IPS-NIHi7 (cell line): Measurements from ENCODE around the gene PRR7.

Source experiments
- DNase-seq: peaks from one replicate; pipeline ENCODE4 v3.0.0; 2012; ENCODE audit warnings: mixed read lengths; ENCODE audit errors: extremely low spot score

Gene PRR7

DNA sequence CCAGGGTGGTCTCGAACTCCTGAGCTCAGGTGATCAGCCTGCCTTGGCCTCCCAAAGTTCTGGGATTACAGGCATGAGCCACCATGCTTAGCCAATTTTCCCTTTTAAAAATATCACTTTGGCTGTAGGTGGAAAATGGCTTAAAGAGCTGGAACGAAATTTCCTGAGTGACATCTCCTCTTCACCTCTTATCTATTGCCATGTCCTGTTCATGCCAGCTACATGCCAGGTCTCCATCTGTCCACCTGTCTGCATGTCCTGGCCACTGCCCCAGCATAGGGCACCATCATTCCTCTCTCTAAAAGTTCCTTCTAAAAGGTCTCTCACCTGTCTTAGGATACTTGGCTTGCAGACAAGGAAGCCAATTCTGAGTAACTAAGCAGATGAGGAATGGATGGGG is 22.9 kb upstream of the PRR7 start:
- DNase-seq = no peak

DNA sequence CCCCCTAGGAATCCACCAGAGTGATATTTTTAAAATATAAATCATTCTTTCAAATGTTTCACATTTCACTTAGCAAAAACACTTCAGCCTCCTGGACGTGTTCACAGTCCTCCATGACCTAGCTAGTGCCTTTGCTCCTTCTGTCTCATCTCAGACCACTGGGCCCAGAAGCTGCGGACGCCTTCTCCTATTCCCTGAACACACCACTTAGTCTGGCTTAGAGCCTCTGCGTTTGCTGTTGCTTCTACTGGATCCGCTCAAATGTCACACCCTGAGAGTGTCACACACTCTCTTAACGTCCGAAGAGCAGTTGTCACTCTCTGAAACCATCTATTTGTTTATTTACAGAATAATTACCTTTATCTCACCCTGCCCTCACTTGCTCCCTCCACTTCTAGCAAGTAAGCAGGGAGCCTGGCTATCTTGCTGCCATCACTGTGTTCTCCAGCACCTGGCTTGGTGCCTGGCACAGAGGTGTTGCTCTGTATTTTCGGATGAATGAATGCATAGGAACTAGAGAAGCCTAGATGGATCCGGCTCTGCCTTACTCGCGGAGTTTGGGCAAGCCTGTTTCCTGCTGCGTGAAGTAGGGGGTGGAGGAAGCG is 21.3 kb upstream of the PRR7 start:
- no peak for DNase-seq

DNA sequence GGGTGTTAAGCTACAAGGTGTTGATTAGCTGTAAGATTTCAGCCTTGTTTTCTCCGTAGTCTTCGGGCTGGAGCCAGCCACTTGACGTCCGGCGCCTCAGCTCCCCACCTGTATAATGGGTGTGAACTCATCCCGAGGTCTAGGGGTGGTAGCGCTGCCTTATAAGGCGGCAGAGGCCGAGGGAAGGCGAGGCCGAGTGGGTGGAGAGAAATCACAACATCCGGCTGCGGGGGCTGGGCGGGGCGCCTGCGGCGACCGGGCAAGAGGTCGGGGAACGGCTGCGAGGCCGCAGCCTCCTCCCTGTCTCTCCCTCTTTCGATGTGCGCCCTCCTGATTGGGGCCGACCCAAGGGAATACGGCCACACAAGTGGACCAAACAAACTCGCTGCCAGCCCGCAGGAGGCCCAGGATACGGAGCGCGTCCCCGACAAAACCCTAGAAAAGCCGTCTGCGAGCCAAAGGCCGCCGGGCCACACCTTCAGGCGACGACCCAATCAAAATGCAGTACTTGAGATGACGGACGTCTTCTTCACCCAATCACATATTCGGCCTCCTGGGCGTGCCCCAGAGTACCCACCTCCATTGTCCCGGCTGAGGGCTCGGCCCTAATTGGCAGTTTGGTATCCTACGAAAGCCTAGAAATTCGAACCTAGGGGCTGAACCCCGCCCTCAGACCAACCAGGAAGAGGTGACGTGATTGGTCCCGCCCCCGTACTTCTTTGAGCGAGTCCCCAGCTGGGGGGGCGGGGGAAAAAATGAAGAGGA is 20.6 kb upstream of the PRR7 start:
- peak; percentile 99 for DNase-seq

DNA sequence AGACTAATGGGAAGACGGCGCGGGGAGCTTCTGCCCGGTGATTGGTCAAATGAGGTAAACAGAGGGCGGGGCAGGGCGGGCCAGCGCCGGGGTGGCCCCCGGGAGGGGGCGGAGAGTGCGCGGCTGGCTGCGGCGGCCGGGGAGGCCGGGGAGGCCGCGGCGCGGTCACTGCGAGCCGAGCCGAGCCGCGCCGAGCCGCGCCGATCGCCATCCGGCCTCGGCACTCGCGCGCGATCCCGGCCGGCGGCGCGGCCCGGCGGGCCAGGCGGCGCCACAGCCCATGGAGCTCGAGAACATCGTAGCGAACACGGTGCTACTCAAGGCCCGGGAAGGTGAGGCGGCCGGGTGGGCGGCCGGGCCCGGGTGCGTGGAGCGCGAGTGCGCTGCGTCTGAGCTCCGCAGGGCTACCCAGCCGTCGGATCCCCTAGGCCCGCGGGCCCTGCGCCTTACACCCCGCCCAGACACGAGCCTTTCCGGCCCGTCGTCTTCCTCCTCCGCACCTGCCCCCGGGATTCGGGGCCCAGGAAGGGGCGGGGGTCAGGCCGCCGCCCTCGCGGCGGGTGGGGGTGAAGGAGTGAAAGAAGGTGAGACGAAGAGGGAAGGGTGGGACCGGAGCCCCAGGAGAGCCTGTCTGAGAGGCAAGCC is 19.9 kb upstream of the PRR7 start, which contains the start of gene GRK6:
GRK6 (plus strand) TSS at position 111 of the 645 bp plus-strand sequence; CDS start at position 281, 170 bp downstream.
- peak; percentile 98 for DNase-seq

DNA sequence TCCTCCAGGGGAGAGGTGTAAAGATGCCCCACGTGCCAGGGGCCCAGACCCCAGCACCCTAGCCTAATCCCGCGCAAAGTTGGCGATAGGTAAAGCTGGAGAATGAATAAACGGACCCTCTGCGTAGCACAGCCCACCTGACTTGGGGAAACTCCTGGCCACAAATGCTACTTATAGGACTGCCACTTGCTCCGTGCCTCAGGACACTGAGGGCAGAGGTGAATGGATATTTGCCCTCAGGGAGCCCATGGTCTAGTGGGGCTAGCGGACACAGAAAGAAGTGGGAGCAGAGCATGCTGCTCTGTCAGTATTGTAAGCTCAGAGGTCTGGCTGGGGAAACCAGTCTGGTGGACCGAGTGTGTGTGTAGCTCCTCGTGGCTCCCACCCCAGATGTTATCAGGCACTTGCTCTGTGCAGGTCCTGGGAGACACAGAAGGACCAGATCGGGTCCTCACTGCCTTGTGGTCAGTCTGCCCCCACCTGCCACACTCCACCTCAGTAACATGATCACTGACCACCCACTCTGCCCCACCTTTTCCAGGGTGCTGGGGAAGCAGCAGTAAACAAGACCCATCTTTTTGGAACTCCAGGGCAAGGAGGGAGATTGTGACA is 19.3 kb upstream of the PRR7 start:
- DNase-seq = no peak

DNA sequence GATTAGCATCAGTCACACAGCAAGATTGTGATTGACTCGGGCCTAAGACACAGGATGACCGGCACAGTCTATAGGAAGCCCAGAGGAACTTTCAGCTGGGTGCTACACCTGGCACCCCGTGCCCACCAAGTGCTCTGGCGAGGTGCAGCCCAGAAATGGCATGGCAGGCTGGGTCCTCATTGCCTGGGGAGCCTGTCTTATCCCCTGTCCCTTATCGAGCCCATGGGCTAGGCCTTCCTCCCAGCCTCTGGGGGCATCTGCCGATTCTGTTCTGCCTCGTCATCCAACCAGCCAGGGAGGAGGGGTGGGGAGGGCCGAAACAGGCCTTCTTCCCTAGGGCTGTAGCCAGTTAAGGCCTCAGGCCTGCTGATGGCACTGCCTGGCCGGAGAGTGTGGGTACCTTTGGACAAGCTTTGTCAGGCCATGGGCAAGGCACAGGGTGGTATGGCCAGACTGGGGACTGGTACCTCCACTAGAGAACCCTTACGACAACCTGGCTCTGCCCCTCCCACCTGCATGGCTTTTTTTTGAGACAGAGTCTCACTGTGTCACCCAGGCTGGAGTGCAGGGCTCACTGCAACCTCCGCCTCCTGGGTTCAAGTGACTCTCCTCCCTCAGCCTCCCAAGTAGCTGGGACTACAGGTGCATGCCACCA is 18.6 kb upstream of the PRR7 start:
- no peak for DNase-seq

DNA sequence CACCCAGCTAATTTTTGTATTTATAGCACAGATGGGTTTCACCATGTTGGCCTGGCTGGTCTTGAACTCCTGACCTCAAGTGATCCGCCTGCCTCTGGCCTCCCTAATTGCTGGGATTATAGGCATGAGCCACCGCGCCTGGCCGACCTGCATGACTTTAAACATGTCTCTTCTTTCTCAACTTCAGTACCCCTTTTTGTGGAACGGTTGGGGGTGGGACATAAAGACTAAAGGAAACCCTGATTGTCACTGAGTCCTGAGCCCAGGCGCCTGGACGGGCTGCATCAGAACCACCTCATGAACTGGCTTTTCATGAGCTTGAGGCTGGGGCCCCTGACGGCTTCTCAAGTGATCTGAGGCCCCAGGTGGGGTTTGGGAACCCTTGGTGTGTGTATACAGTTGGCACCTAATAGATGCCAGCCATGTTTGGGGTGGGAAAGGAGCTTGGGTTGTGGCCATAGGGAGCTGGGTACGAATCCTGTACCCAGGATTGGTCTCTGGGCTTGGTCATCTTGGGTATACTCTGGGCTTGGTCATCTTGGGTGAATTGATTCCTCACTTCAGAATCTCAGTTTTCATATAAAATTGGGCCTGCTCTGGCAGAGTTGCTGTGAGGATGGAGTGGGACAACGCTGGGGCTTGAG is 17.9 kb upstream of the PRR7 start:
- no peak for DNase-seq

DNA sequence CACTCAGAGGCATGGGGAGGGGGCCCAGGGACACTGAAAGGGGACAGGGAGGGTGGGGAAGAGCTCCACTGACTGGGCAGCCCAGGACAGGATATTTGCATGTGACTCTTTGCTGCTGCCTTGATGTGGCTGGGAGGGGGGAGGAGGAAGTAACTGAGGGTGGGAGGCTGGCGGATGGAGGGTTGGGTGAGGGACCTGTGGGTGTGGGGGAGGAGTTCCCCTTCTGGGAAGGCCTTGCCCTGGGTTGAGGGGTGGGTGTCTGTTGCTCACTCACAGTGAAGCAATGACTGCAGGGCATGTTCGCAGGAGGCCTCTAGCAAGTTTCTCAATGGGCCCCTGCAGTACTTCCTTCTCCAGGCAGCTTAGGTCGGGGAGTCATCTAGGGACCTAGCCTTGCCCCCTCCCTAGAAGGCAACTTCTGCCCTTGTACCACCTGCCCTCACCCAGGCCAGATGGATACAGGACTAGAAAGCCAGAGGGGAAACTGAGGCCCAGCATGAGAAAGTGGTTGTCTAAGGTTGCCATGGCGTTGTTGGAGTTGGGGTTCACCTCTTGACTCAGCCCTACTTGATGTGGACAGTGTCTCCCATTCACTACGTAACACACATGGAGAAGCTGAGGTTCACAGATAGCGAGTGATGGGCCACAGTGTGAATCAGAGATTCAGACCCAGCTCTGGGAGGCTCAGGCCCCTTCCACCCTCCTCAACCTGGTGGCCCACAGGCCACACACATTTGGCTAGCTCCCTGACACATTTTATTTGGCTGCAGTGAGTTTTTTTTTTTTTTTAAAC is 17.2 kb upstream of the PRR7 start:
- no peak for DNase-seq

DNA sequence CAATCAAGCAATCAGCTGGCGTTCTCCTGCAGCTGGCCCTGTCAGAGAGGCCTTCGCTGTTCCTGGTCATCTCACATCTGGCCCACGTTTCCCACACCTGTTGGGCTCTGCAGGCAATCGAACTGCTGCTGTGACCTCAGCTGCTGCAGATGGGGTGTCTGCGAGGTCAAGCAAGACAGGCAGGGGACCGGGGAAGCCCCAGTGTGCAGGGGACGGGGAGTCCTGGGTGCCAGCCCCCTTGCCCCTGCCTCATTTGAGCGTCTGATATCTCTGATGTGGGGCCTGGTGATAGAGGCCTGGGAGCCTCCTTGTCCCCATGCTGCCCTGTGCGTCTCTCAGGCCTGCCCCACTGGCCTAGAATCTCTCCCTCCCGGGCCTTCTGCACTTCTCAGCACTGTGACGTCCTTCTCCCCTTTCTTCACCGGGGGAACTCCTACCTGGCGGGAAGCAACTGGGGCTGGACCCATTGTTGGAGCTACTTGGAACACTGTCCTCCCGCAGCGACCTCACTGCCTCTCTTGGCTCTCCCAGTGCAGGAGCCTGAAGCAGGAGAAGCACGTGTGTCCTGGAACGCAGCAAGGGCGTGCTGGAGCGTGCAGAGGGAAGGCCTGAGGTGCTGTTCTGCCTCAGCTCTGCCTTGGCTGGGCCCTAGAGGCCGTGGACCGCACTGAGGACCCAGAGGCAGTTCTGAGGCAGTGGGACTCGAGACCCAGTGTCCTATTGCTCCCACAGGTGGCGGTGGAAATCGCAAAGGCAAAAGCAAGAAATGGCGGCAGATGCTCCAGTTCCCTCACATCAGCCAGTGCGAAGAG is 16.3 kb upstream of the PRR7 start:
- DNase-seq = no peak

DNA sequence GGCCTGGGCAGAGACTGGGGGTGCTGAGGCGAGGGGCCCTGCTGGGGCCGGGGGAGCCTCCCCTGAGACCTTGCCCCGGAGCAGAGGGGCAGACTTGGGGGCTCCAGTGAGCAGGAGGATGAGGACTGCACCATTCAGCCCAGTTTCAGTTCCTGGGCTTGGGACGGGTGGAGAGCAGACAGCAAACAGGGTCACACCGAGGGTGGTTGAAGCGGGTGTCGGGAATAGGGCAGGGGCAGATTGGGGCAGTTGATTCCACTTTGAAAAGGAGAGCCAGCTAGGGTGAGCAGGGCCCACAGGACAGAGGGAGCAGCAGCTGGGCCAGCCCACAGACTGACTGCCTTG is 15.7 kb upstream of the PRR7 start:
- DNase-seq = no peak

DNA sequence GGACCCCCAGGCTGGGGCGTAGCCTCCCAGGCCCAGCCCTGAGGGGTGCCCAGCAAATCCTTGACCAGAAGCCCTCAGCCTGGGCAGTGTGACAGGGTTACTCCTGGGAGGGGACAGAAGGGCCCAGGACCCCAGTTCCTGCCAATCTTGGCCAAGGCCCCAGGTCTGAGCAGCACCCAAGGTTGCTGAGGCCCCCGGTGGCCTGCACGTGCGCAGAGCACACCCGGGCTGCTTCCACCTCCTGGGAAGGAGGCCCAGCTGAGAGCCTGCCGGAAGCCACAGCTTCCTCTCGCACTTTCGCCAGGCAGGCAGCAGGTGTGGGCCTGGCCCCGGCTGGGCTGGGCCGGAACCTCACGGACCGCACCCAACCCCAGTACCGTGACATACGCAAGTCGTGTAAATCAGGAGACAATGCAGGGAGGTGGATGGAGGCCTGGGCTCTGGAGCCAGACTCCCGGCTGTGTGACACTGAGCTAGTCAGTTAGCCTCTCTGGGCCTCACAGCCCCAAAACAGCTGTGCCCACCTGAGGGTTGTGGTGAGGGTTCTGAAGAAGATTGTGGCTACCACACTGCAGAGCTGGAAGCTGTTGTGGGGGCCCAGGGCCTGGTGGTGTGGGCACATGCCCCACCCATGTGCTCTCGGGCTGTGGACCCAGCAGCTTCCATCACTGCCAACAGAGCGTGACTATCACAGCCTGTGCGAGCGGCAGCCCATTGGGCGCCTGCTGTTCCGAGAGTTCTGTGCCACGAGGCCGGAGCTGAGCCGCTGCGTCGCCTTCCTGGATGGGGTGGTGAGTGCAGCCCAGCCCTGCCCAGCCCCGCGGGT is 15.1 kb upstream of the PRR7 start:
- no peak for DNase-seq

DNA sequence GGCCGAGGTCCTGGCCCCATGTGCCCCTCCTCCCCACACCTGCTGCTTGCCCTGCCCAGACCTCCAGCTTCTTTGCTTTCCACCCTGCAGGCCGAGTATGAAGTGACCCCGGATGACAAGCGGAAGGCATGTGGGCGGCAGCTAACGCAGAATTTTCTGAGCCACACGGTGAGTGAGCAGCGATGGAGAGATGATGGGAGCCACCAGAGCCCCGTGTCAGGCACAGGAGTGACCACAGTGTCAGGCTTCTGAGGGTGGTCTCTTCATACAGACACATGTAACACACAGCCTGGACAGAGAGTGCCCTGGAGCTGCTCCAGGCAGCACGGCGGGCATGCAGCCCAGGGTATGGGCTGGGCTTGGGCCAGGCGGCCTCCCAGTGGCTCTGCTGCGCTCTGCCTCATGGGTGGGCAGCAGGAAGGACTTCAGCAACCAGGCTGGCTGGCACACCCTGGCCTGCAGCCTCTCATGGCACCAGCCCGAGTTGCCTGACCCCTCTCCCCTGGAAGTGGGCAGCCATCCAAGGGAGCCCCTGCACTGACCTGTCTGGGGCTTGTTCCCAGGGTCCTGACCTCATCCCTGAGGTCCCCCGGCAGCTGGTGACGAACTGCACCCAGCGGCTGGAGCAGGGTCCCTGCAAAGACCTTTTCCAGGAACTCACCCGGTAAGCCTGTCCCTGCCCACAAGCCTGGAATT is 14.3 kb upstream of the PRR7 start:
- DNase-seq = no peak

DNA sequence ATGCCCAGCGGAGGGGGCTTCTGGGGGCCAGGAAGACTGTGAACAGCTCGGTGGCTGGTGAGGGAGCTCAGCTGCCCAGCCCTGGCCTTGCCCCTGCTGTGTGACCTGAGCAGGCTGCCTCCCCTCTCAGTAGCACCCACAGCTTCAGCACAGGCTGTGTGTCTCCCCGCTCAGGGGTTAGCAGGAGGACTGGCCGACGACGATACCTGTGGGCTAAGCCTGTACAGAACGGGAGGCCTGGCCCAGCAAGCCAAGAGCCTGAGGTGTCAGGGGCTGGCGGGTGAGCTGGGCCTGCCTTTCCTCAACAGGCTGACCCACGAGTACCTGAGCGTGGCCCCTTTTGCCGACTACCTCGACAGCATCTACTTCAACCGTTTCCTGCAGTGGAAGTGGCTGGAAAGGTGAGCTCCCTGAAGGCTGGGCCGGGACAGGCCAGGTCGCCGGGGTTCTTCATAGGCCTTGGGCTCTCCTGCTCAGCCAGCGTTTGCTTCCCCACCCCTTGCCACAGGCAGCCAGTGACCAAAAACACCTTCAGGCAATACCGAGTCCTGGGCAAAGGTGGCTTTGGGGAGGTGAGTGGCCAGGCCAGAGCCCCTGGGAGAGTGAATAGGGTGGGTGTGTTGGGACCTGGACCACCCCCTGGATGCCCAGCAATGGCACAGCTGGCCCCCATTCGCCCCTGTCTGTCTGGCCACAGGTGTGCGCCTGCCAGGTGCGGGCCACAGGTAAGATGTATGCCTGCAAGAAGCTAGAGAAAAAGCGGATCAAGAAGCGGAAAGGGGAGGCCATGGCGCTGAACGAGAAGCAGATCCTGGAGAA is 13.6 kb upstream of the PRR7 start:
- DNase-seq = no peak

DNA sequence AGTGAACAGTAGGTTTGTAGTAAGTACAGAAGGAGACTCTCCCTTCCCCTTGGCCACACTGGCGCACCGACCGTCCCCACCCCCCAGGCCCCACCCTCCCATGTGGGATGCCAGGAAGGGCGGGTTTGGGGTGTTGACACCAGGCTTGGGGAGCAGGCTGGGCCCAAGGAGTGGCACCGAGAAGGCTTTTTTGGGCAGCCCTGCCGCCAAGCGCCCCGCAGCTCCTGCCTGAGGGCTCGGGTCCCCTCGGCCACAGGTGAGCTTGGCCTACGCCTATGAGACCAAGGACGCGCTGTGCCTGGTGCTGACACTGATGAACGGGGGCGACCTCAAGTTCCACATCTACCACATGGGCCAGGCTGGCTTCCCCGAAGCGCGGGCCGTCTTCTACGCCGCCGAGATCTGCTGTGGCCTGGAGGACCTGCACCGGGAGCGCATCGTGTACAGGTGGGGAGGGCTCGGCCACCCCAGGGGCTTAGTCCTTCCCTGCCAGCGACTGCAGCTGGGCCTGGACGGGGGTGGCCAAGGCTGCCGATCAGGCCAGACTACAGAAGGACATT is 12.9 kb upstream of the PRR7 start:
- no peak for DNase-seq

DNA sequence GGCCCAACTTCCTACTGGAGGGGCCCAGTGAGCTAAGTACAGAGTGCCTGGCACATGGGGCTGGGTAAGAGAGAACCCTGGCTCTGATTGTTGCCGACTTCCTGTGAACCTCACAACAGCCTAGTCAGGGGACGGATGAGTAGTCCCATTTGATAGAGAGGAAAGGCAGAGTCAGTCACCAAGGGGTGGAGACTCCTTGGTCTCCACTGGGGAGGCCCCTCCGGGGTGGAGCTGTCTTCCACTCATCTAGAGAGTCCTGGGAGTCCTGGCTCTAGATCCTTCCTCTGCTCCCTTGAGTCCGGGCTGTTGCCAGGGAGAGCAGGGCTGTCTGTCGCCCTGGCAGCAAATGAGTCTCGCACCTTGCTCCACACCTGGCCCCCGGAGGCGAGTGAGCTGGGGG is 12.2 kb upstream of the PRR7 start:
- no peak for DNase-seq

DNA sequence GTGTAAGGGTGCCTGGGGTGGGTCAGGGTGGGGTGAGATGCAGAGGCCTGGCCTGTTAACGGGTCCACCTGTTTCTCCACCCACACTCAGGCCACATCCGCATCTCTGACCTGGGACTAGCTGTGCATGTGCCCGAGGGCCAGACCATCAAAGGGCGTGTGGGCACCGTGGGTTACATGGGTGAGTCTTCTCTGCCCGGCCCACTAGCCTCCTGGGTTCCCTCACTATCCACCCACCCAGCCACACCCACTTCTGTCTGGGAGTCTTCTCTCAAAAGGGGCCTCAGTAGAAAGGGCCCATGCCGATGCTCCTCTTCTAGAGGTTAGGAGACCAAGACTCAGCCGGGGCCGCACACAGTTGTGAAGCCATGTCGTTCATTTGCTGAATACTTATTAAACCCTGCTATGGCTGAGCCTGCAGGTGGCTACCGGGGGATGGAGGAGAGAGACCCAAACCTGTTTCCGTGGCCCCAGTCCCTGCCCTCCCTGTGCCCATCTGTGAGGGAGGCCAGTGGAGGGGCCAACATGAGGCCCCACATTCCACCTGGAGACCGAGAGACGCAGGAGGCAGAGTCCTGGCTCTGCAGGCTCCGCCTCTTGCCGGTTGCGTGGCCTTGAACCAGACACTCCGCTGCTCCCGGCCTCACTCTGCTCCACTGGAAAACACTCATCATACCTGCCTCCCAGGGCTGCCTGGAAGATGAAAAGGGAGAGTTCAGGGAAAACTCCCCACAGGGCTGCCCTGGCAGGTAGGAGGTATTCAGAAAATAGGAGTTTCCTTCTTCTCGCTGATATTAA is 11.5 kb upstream of the PRR7 start:
- no peak for DNase-seq
